Cortex of kidney (tissue), 1 donor: ENCODE data around the gene RBFOX2.
"Not testable (repeated sequence)": the region's sequence is repeated elsewhere in the genome, so short reads cannot be mapped to it uniquely, and the experiment has no call there.

Experiments
- DNase-seq: peaks from one replicate; lab custom pipeline; 2025; lab: John Stamatoyannopoulos, UW

Gene RBFOX2, protein sequence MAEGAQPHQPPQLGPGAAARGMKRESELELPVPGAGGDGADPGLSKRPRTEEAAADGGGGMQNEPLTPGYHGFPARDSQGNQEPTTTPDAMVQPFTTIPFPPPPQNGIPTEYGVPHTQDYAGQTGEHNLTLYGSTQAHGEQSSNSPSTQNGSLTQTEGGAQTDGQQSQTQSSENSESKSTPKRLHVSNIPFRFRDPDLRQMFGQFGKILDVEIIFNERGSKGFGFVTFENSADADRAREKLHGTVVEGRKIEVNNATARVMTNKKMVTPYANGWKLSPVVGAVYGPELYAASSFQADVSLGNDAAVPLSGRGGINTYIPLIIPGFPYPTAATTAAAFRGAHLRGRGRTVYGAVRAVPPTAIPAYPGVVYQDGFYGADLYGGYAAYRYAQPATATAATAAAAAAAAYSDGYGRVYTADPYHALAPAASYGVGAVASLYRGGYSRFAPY

DNA sequence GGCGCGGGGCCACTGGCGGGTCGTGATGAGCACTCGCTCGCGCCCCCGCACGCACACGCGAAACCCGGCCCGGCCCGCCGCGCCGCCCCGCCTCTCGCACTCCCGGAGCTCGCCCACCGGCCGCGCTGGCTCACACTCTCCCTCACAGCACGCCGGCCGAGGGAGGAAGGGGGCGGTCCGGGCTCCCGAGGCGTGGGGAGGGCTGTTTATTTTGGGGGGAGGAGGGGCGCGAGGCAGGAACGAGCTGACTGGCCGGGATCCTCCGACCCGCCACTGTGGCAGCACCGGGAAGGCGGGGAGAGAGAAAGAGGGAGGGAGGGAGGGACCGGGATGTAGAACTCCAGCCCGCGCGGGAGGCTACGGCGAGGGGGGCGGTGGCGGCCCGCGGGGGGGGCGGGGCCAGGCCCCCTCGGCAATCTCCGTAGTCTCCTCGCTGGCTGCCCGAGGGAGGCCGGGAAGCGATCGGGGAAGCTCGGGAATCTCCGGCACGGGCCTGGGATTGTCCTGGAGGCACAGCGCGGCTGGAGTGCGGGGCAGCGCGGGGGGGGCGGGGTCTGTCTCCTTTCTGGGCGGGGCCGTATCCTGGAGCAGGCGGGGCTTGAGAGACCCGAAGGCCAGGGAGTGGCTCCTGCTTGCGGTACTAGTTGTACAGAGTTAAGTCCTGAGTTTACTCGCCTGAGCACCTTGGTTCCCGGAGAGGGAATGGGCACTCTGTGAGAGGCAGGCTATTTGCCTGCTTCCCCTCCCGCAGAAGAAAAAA is at the start of gene RBFOX2:
Gene RBFOX2, minus strand, starts transcription at position 179 of the 760 bp plus-strand sequence. CDS start 399 bp downstream, outside the sequence.
- peak; percentile 78 for DNase-seq

DNA sequence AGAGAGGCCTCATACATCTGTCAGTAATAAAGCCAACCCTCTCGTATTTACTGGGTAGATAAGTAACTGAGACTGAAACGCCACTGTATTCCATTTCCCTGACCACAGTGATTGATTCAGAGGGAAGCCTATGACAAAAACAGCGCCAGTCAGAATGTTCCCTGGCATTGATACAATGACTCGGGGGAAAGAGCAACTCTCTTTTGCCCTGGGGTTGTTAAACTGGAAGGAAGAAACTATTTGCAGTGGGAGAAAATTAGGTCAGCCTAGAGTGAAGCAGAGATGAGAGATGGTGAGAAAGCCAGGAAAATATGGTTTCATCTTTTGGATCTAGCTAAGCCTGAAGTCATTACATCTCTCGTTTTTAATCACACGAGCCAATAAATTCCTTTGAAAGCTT is 48.6 kb upstream of the RBFOX2 start:
- DNase-seq = no peak

DNA sequence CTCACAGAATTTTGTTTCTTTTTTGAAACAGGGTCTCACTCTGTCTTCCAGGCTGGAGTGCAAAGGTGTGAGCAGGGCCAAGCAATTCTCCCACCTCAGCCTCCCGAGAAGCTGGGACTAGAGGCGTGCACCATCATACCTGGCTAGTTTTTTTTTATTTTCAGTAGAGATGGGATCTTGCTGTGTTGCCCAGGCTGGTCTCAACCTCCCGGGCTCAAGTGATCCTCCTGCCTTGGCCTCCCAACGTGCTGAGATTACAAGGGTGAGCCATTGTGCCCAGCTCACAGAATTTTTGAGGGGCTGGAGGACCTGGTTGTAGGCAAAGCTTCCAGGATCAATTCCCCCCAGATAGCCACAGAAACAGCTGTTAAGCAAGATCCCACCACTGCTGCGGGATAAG is 47.1 kb upstream of the RBFOX2 start:
- no peak for DNase-seq

DNA sequence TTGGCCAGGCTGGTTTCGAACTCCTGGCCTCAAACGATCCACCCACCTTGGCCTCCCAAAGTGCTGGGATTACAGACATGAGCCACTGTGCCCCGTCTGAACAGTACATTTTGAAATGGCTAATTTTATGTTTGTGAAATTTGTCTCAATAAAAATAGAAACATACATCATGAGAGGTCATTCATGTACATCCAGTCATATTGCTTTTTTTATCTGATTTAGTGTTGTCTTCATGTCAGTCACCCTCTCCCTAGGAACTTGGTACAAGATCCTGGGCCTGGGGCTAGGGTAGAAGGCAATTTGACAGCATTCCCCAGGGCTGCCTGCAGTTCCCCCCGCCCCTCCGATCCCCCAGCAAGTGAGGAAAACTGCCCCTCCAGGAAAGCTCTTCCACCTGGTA is 46.6 kb upstream of the RBFOX2 start:
- no peak for DNase-seq

DNA sequence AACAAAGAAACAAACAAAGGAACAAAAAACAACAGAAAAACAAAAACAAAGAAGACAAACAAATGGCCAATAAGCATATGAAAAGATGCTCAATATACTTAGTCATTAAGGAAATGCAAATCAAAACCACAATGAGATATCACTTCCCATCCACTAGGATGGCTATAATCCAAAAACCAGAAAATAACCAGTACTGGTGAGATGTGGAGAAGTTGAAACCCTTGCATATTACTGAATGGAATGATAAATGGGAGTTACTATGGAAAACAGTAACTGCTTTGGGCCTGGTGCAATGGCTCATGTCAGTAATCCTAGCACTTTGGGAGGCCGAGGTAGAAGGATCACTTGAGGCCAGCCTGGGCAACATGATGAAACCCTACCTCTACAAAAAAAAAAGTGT is 44.9 kb upstream of the RBFOX2 start:
- DNase-seq = no peak

DNA sequence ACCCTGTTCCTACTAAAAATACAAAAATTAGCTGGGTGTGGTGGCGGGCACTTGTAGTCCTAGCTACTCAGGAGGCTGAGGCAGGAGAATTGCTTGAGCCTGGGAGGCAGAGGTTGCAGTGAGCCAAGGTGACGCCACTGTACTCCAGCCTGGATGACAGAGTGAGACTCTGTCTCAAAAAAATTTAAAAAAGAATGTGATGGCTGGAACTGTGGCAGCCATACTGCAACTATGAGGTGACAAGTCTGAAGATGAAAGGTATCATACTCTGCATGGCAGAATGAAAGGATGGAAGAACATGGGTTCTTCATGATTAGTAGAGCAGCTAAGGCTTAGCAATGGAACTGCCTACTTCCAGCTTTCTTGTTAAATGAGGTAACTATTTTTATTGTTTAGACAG is 42.0 kb upstream of the RBFOX2 start:
- DNase-seq = not testable (repeated sequence)

DNA sequence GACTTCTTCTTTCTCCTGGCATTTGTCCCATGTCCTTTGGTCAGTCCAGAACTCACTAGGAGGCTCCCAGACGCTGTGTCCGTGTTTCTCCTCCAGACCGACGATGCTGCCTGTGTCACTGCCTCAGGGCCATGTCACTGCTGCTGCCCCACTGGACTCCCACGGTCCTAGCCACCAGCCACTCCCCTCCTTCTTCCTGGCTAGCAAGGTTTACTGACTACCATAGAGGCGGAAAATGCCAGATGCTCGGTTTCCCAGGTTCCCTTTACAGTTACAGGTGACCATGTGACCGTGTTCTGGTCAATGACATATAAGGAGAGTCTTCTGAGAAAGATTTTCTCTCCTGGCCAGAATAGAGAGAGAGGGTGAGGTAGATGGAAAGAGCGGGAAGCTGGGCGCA is 40.7 kb upstream of the RBFOX2 start:
- DNase-seq = no peak

DNA sequence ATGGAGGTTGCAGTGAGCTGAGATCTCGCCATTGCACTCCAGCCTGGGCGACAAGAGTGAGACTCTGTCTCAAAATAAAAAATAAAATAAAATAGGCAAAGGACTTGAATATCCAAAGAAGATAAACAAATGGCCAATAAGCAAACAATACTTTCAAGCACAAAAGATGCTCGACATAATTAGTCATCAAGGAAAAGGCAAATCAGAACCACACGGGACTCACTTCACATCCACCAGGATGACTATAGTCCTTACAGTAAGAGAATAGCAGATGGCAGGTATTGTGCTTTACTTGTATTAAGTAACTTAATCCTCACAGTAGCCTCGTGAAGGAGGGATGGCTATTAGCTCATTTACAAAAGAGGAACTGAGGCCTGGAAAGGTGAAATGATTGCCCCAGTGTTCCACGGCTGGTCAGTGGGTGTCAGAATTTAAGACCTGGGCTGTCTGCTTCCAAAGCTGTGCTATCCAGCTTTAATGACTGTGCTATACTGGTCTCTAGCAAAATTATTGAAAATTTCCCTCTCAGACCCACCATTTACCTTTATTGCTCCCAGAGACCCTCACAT is 40.2 kb upstream of the RBFOX2 start:
- DNase-seq = no peak

DNA sequence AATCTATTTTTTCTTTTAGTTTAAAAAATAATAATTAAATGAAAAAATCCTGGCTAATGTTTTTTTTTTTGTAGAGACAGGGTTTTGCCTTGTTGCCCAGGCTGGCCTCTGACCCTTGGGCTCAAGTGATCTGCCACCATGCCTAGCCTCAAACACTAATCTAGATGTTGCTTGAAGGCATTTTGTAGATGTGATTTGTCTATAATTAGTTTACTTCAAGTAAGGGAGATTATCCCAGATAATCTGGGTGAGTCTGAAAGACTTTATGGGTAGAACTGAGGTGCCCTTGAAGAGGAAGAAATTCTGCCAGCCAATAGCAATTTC is 38.6 kb upstream of the RBFOX2 start:
- DNase-seq = no peak

DNA sequence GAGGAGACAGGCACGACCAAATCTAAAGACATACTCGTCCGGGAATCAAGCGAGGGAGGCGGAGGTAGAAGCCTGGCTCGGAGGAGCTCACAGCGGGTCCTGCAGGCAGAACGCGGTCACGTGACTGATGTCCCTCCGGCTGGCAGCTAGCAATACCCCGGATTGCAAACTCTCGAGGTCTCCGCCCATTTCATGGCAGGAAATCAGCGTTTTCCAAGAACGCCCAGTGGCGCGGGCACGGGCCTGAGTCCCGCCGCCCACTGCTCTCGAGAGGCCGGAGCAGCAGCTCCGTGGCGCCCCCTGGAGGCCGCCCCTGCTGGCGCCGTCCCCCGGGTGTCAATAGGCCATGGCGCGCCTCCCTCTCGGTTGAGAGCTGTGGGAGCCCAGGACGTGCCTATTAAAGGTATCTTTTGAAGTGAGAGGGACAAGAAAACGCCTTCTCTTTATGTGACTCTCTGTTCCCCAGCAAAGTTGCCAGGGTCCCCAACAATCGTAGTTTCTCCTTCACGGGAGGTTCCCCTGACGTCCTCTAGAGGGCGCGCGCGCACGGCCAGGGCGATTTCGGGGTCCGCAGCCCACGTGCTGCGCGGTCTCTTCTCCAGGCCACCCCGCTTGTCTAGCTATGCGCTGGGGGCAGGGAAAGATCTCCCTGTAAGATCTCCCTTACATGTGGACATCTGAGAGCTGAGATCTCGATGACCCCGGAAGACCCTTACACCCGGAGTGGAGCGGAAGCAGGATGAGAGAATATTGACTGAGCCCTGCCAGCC is 37.3 kb upstream of the RBFOX2 start:
- DNase-seq = peak; percentile 70

DNA sequence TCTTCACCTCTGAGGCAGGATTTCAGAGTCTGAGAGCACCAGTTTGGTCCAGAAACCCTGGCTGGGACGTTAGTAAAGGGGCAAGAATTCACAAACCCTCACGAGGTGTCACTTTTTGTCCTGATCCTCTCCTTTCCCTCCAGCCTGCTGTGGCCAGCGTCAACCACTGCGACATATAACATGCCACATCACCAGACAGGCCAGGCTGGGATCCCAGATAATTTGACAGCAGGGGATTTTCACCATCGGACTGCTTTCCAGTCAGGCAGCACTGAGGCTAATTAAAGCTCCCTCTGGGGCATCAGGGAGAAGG is 36.8 kb upstream of the RBFOX2 start:
- no peak for DNase-seq

DNA sequence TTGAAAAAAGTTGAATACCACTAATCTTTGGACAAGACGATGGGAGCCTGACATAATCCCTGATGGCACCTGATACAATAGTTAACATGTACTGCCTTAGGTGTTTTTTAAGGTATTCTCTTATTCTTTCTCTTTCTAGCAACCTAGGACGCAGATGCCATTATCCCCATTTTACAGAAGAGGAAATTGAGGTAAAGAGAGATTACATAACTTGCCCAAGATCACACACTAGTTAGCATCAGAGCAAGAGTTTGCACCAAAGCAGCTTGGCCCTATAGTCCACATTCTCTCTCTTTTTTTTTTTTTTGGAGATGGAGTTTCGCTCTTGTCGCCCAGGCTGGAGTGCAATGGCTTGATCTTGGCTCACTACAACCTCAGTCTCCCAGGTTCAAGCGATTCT is 35.7 kb upstream of the RBFOX2 start:
- no peak for DNase-seq

DNA sequence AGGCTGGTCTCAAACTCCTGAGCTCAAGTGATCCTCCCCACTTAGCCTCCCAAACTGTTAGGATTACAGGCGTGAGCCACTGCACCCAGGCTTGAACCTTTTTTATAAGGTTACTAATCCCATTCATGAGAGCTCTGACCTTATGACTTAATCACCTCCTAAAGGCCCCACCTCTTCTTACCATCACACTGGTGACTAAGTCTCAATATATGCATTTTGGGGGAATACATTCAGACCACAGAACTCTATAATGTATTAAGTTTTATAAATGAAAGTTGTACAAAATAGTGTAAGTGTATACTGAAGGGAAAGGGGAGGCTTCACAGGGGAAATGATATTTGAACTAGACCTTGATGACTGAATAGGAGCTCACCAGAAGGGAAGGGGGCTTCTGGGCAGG is 28.4 kb upstream of the RBFOX2 start:
- no peak for DNase-seq

DNA sequence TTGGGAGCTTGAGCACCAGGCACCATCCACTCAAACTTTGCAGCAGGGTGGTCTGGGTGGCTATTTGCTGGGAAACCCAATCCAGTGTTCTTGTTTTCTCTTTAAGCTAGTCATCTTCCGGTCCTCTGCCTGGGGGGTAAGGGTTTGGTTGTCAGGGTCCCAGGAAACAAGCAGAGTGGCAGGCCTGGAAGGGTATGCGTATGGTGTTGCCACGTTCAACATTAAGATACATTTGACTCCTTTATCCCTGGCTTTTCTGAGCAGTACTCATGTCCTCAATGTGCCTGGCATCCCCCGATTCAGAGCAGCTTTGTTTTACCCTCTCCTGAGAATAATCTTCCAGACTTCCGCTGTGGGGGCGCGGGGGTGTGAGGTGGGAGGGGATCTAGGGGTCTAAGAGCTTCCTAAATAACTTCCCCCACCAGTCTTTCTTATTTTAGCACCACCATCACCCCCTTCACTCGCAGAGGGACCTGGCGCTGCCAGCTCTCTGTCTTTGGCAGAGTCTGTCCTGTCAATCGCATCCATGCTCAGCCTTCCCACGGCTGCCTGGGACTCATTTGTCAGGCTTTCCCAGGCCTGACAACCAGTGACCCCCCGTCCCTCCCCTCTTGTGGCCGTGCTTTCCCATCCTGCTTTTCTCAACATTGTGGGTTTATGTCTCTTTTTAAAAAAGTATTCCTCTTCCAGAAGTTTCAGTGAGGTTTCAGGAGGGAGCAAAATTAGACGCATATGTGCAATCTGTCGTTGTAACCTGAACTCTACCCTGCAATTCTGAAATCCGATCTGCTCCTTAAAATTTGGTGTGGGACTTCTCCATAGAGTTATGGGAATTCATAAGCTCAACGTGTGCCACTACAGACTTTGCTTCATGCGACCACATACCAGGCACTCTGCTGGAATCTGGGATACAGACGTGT is 27.0 kb upstream of the RBFOX2 start:
- DNase-seq = no peak

DNA sequence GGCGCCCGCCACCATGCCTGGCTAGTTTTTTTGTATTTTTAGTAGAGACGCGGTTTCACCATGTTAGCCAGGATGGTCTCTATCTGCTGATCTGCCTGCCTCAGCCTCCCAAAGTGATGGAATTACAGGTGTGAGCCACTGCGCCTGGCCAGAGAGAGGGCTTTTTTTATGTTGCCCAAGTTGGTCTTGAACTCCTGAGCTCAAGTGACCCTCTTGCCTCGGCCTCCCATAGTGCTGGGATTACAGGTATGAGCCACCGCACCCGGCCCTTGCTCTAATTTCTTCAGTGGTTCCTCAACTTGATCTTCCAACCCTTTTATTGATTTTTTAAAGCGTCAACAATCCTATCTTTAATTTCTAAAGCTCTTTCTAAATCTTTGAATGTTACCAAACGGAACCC is 25.8 kb upstream of the RBFOX2 start:
- DNase-seq = not testable (repeated sequence)

DNA sequence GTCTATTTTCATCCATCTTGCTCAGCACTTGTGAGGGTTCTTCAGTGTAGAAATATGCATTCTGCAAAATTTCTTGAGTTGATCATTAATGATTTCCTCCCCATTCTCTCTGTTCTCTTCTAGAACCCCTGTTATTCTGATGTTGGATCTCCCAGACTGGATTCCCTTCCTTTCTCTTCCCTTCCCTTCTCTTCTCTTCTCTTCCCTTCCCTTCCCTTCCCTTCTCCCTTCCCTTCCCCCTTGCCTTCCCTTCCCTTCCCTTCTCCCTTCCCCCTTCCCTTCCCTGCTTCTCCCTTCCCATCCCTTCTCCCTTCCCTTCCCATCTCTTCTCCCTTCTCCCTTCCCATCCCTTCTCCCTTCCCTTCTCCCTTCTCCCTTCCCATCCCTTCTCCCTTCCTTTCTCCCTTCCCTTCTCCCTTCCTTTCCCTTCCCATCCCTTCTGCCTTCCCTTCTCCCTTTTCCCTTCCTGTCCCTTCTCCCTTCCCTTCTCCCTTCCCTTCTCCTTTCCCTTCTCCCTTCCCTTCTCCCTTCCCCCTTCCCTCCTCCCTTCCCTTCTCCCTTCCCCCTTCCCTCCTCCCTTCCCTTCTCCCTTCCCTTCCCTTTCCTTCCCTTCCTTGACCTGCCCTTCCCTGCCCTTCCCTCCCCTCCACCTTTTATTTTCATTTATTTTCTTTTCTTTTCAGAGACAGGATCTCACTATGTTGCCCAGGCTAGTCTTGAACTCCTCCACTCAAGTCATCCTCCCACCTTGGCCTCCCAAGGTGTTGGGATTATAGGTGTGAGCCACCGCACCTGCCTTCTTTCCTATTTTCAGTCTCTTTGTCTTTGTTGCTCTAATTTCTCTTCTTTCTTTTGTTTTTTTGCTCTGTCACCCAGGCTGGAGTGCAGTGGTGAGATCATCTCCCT is 24.9 kb upstream of the RBFOX2 start:
- DNase-seq = no peak

DNA sequence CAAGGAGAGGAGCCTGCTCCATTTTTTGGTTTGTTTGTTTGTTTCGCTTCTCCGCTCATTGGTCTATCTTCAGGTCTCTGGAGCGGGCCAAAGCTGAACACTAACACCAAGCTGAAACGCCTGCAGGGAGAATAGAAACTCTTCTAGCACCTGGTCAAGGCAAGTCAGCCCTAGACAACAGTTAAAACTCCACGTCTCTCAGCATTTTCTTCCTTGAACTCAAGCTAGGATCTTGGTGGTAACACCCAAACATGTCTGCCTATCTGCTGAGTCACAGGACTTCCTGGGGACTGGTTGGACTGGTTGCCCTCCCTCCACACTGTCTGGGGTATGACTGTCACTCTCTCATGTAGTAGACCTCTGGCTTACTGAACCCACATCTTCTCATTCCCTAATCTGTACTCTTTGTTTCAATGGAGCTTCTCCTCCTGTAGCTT is 23.9 kb upstream of the RBFOX2 start:
- DNase-seq = no peak

DNA sequence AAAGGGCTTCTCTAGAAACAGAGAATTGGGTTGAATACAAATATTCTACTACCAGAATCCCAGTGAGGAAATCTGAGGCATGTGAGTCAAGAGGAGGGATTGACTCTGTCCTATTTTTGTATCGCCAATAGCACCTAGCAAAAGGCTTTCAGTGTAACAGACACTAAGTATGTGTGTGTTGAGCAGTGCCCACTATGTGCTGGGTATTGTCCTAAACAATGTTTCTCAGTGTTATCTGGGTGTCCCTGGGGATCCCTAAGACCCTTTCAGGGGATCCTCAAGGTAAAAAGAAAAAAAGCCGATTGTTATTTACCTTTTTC is 21.0 kb upstream of the RBFOX2 start:
- no peak for DNase-seq

DNA sequence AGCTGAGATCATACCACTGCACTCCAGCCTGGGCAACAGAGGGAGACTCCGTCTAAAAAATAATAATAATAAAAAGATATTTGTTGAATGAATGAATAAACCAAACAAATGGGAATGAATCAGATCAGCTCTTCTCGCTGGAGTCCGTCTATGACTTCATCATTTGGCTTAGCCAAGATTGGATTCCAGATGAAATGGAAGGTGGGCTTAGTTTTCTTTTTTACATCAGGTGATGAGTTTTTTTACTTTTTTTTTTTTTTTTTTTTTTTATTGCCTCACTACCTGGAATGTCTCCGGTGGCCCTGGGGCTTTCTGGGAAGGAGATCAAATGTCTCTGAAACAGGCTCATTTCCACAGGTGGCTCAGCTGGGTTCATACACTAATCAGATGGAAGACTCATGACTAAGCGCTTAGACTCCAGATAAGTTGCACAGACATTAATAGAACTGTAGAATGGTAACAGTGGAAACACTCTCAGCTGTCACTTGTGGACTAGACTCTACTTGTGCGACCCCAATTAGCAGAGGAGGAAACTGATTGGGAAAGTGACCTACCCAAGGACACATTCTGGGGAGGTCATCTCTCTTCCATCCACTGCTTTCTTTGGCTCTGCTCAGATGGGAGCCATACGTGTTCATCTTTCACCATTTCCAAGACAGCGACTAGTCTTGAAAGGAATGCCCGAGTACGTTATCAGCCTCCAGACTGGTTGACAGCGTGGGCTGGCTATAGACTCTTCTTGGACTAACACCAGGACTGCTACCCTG is 20.5 kb upstream of the RBFOX2 start:
- DNase-seq = no peak

DNA sequence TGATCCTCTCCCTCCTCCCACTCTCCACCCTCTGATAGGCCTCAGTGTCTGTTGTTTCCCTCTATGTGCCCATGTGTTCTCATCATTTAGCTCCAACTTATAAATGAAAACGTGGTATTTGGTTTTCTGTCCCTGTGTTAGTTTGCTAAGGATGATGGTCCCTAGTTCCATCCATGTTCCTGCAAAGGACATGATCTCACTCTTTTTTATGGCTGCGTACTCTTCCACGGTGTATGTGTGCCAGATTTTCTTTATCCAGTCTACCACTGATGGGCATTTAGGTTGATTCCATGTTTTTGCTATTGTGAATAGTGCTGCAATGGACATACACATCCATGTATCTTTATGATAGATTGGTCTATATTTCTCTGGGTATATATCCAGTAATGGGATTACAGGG is 15.9 kb upstream of the RBFOX2 start:
- not testable (repeated sequence) for DNase-seq
